Endothelial cell (in vitro differentiated cells): ENCODE results near the gene PDK2. TPM values are rescaled to one million over a fixed set of nuclear protein-coding genes. Genes with fewer than 3 reads are reported as not detected.

Source experiments
- DNase-seq: peaks from one replicate; pipeline ENCODE4 v3.0.0; 2021; ENCODE audit warnings: low spot score
- H3K27ac Mint-ChIP-seq: one replicate; pipeline ENCODE4 v1.8.0; 2021; ENCODE audit warnings: mixed read lengths, inconsistent platforms; ENCODE audit not compliant: unreplicated experiment
- H3K27me3 Mint-ChIP-seq: one replicate; pipeline ENCODE4 v1.8.0; 2021; ENCODE audit warnings: mild to moderate bottlenecking, moderate library complexity, mixed read lengths, inconsistent platforms; ENCODE audit not compliant: unreplicated experiment
- H3K36me3 Mint-ChIP-seq: one replicate; pipeline ENCODE4 v1.8.0; 2021; ENCODE audit warnings: mild to moderate bottlenecking, low read depth, mixed read lengths, inconsistent platforms; ENCODE audit not compliant: unreplicated experiment
- H3K4me1 Mint-ChIP-seq: one replicate; pipeline ENCODE4 v1.8.0; 2021; ENCODE audit warnings: mild to moderate bottlenecking, mixed read lengths, inconsistent platforms; ENCODE audit not compliant: unreplicated experiment
- H3K4me3 Mint-ChIP-seq: one replicate; pipeline ENCODE4 v1.8.0; 2021; ENCODE audit warnings: mild to moderate bottlenecking, mixed read lengths, inconsistent platforms; ENCODE audit not compliant: unreplicated experiment
- H3K9me3 Mint-ChIP-seq: one replicate; pipeline ENCODE4 v1.8.0; 2021; ENCODE audit warnings: mixed read lengths, inconsistent platforms; ENCODE audit not compliant: unreplicated experiment
- CTCF ChIP-seq: fragments of 200-600 bp; sonication (generic); IDR thresholded peaks from one replicate; pipeline ENCODE4 v1.5.0; 2021; ENCODE audit warnings: antibody characterized with exemption; ENCODE audit not compliant: unreplicated experiment
- total RNA-seq: library from RNA; stranded (reverse); fragmentation: NEBNext Ultra II Directional; extraction: Animal tissue kit (Norgen Biotek cat#: 25700); gene quantifications from one replicate; pipeline ENCODE4 v1.2.1, GENCODE V29; 2021; ENCODE audit not compliant: unreplicated experiment

PDK2 gene
- total RNA-seq, 1 donor from 2014 or later = 37.1 TPM

- Mint-ChIP-seq H3K36me3 (peaks cover 22% of the 10 kb centered on the region), H3K9me3 (no peaks in the 10 kb centered on the region), H3K27me3 (peaks cover 17% of the 10 kb centered on the region), H3K4me3 (peak overlapping the region; percentile 51), H3K27ac (no peak overlapping the region), H3K4me1 (peaks cover 12% of the 10 kb centered on the region)
- DNase-seq = no peak
- TF ChIP-seq CTCF = no peak
These were observed 3.4 kb downstream of the PDK2 start for GRCh38 chr17:50098583-50098982.

DNA sequence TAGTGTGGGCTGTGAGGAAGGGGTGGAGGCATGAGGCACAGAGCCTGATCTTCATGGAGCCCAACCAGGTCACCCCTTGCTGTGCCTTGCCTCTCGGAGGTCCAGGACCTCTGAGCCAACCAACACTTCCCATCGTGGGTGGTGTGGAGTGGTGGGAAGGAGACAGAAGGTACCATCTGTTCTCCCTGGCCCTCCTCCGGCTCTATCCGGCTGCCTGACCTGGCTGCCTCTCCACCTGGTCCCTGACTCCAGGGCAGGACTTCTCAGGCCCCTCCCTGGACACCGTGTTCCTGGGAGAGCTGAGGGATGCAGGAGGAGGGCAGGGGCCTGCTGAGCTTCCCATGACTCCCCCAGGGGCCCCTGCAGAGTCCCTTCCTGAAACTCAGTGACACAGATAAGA, 3.9 kb downstream of the PDK2 start:
- Mint-ChIP-seq H3K27me3 (peaks cover 17% of the 10 kb centered on the region), H3K4me3 (peak overlapping the region; percentile 51), H3K36me3 (peaks cover 22% of the 10 kb centered on the region), H3K4me1 (peaks cover 12% of the 10 kb centered on the region), H3K27ac (no peak overlapping the region), H3K9me3 (no peaks in the 10 kb centered on the region)
- TF ChIP-seq CTCF = no peak
- no peak for DNase-seq

DNA sequence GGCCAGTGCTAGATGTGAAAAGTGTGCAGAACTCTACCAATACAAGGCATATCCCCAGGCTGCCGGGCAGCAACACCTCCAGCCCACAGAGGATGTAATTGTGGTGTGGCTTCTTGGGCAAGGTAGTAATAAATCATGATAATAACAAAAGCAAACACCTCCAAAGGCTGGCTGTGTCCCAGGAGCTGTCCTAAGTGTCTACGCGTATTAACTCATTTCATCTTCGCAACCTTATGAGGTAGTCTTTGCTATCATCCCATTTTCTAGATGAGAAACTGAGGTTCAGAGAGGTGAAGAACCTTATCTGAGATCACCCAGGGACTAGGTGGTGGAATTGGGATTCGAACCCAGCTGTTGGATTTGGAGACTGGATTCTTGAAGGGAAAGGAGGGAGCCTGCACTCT, 5.3 kb downstream of the PDK2 start:
- Mint-ChIP-seq H3K36me3 (peaks cover 22% of the 10 kb centered on the region), H3K4me1 (peaks cover 6% of the 10 kb centered on the region), H3K4me3 (peak overlapping the region; percentile 35), H3K27ac (peak overlapping the region; percentile 48), H3K9me3 (no peaks in the 10 kb centered on the region), H3K27me3 (peaks cover 10% of the 10 kb centered on the region)
- TF ChIP-seq CTCF = no peak
- no peak for DNase-seq

DNA sequence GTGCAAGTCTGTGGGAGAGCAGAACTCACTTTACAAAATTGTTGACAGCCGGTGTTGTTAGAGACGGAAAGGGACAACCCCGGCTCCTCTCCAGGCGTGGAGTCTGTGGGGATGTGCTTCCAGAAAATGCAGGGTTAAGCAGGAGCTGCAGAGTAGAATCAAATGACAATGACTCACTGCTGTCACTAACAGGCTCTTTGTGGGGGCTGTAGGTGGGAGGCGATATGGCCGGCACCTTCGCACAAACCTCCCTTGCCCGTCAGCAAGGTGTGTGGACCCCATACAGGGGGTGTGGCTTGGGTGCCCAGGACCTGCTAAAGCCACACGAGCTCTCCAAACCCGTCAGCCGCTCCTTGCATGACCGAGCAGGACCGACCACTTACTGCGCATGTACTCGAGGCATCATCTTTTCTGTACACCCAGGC, 5.8 kb downstream of the PDK2 start:
- peaks cover 11% of the 10 kb centered on the region for H3K27me3 Mint-ChIP-seq
- no peak for DNase-seq
- H3K36me3 Mint-ChIP-seq = peaks cover 22% of the 10 kb centered on the region
- peaks cover 1% of the 10 kb centered on the region for H3K4me1 Mint-ChIP-seq
- H3K4me3 Mint-ChIP-seq = peak overlapping the region; percentile 35
- no peak overlapping the region for H3K27ac Mint-ChIP-seq
- no peak for TF ChIP-seq CTCF
- no peaks in the 10 kb centered on the region for H3K9me3 Mint-ChIP-seq

GRCh38 chr17:50101346-50102163, 6.4 kb downstream of the PDK2 start:
- peaks cover 27% of the 10 kb centered on the region for H3K36me3 Mint-ChIP-seq
- no peak for TF ChIP-seq CTCF
- no peak overlapping the region for H3K27ac Mint-ChIP-seq
- H3K27me3 Mint-ChIP-seq = peaks cover 7% of the 10 kb centered on the region
- no peaks in the 10 kb centered on the region for H3K9me3 Mint-ChIP-seq
- no peak for DNase-seq
- no peaks in the 10 kb centered on the region for H3K4me1 Mint-ChIP-seq
- no peak overlapping the region for H3K4me3 Mint-ChIP-seq
